SK-N-SH treated with all-trans-retinoic acid at 6 μM for 48 hours (cell line): Measurements from ENCODE around the gene GSKIP.

Experiments used
- ARNTL ChIP-seq: fragments of 450-650 bp; formaldehyde crosslinking; IDR thresholded peaks from 2 replicates; pipeline ENCODE4 v1.5.0; 2020; ENCODE audit warnings: low read depth, mild to moderate bottlenecking, moderate library complexity, borderline replicate concordance
- OSR1 ChIP-seq: fragments of 250-450 bp; sonication (Bioruptor Pico); IDR thresholded peaks from 2 replicates; pipeline ENCODE4 v1.8.0; 2022; ENCODE audit warnings: moderate library complexity, mild to moderate bottlenecking, inconsistent platforms
- TCF4 ChIP-seq: fragments of 250-450 bp; sonication (Bioruptor Pico); IDR thresholded peaks from 2 replicates; pipeline ENCODE4 v1.8.0; 2021; ENCODE audit warnings: mild to moderate bottlenecking, moderate library complexity, borderline replicate concordance
- ZFP3 ChIP-seq: fragments of 250-450 bp; sonication (Bioruptor Pico); IDR thresholded peaks from 2 replicates; pipeline ENCODE4 v1.5.0; 2020; ENCODE audit warnings: mild to moderate bottlenecking, moderate library complexity
- ZFP30 ChIP-seq: fragments of 450-650 bp; formaldehyde crosslinking; IDR thresholded peaks from 2 replicates; pipeline ENCODE4 v1.5.0; 2022; ENCODE audit warnings: mild to moderate bottlenecking, moderate library complexity
- ZNF8 ChIP-seq: fragments of 450-650 bp; formaldehyde crosslinking; IDR thresholded peaks from 2 replicates; pipeline ENCODE4 v1.5.0; 2020; ENCODE audit warnings: mild to moderate bottlenecking, moderate library complexity

GRCh38 chr14:96373538-96373937 is 10.2 kb downstream of the GSKIP start:
- TF ChIP-seq ZNF8 (CRISPR knock-in tag) (no peak), TCF4 (CRISPR knock-in tag) (peak; percentile 58; the same call in 1 of the 2 replicates), ZFP30 (CRISPR knock-in tag) (no peak), ZFP3 (CRISPR knock-in tag) (no peak), OSR1 (CRISPR knock-in tag) (no peak), ARNTL (CRISPR knock-in tag) (no peak)
